Neural progenitor cell (in vitro differentiated cells): ENCODE data around the gene CHKB.

Experiments
- CTCF ChIP-seq: fragments of 200-600 bp; sonication (generic); IDR thresholded peaks from 2 replicates; pipeline ENCODE4 v1.5.1; 2017; ENCODE audit warnings: antibody characterized with exemption, mild to moderate bottlenecking
- EZH2 ChIP-seq: fragments of 200-600 bp; sonication (generic); IDR thresholded peaks from 2 replicates; pipeline ENCODE4 v1.6.1; 2017; ENCODE audit warnings: antibody characterized with exemption, mild to moderate bottlenecking, moderate library complexity
- EZH2phosphoT487 ChIP-seq: fragments of 200-600 bp; sonication (generic); IDR thresholded peaks from 2 replicates; pipeline ENCODE4 v1.6.1; 2017; ENCODE audit warnings: antibody characterized with exemption

DNA sequence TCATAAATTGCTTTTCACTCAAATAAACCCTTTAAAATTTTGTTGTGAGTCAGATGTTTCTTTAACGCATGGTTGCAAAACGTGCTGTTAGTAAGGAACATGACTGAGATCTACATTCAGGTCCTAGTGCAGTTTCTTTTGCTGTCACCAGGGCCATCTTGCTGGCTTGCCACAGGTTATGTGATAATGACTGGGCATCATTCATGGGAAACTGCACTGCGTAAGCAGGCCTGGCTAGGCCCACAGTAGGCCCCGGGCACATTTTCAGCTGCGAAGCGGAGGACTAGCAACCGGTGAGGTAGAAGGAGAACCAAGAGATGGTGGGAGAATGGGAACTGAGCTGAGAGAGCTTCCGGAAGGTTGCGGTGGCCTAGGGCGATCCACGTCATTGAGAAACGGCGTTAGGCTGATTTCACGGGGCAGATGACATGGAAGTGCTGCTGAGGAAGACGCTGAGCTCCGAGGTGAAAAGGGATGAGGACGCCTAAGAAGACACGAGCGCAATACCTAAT lies 40.2 kb downstream of the CHKB start:
- TF ChIP-seq CTCF (no peak), EZH2 (no peak), EZH2phosphoT487 (no peak)
